Measurements from ENCODE around the gene TPM3.

The TPM3 gene

DNA sequence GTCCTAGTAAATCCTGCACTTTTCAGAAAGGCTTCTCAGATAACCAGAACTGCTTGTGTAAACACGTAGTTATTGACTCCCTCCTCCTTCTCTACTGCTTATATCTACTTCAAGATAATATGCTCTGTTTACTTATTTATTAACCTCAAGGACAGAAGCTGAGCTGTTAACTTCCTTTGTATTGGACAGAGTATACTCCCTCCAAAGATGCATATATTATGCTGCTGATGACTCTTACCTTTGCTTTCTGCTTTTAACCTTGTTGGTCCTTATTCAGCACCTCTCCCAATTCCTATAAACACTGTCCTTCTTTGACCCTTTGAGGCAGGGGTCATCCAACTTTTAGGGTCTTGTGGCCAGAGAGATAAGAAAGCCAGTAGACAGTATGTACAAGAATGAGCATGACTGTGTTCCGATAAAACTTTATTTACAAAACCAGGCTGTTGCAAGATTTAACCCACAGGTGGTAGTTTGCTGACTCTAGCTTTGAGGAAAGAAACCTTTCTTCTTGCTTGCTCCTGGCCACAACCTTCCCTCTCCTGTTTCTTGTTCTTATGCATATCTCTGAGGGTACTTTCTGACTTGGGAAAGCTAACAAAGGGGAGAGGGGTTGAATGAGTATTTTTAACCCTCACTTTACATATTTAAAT is 4.9 kb downstream of the TPM3 start:
- WGBS (ENCODE audit: extremely low coverage, insufficient coverage, insufficient read length), result no CpG with 5 or more reads among the region's 2 CpGs
- no peak overlapping the region for H4K91ac ChIP-seq (ENCODE audit: low read depth, low read length)
- no peak overlapping the region for H3K4me2 ChIP-seq (ENCODE audit: low read length)
- DNase-seq, result no peak
- no peaks in the 10 kb centered on the region for H3K36me3 ChIP-seq (ENCODE audit: control insufficient read depth in 1 of 2, insufficient read depth in 2 of 2, low read length in 2 of 2)
- no peak overlapping the region for H4K12ac ChIP-seq (ENCODE audit: low read depth, low read length)
- no peak overlapping the region for H3K27ac ChIP-seq (ENCODE audit: low read depth, low read length)
- peaks cover 9% of the 10 kb centered on the region for H3K79me2 ChIP-seq (ENCODE audit: control insufficient read depth, insufficient read depth, low read length, poor library complexity)
- no peak overlapping the region for H2AK5ac ChIP-seq (ENCODE audit: low read length)
- peaks cover 0 to 3% of the 10 kb centered on the region in 2 experiments for H3K4me1 ChIP-seq (ENCODE audit: control insufficient read depth in 1 of 2, insufficient read depth in 2 of 2, low read length in 2 of 2)
- H3K4me3 ChIP-seq (ENCODE audit: low read depth, low read length), result no peak overlapping the region
- H2AFZ ChIP-seq (ENCODE audit: insufficient read depth, low read length, poor library complexity), result no peak overlapping the region
- no peak overlapping the region for H3K14ac ChIP-seq (ENCODE audit: low read length)
- no peak overlapping the region for H2BK120ac ChIP-seq (ENCODE audit: insufficient read depth, low read length, poor library complexity)
- no peaks in the 10 kb centered on the region for H3K9me3 ChIP-seq (ENCODE audit: insufficient read depth, low read depth, low read length)
- H2BK5ac ChIP-seq (ENCODE audit: low read depth, low read length, poor library complexity), result no peak overlapping the region
- no peak overlapping the region for H3K4ac ChIP-seq (ENCODE audit: low read depth, low read length)
- H3K79me1 ChIP-seq (ENCODE audit: low read length), result peaks cover 14% of the 10 kb centered on the region
- H2BK12ac ChIP-seq (ENCODE audit: low read length), result no peak overlapping the region
- H3K9ac ChIP-seq (ENCODE audit: low read length), result no peak overlapping the region
- no peak overlapping the region for H3K23ac ChIP-seq (ENCODE audit: low read length)
- H3K27me3 ChIP-seq (ENCODE audit: insufficient read depth, low read length), result no peaks in the 10 kb centered on the region
- H4K8ac ChIP-seq (ENCODE audit: low read depth, low read length), result no peak overlapping the region
- no peak overlapping the region for H3K18ac ChIP-seq (ENCODE audit: low read length)

GRCh38 chr1:154186177-154186576 is 5.7 kb downstream of the TPM3 start:
- peaks cover 0 to 3% of the 10 kb centered on the region in 2 experiments for H3K4me1 ChIP-seq (ENCODE audit: control insufficient read depth in 1 of 2, insufficient read depth in 2 of 2, low read length in 2 of 2)
- H3K9ac ChIP-seq (ENCODE audit: low read length), result no peak overlapping the region
- H3K9me3 ChIP-seq (ENCODE audit: insufficient read depth, low read depth, low read length), result no peaks in the 10 kb centered on the region
- H2AK5ac ChIP-seq (ENCODE audit: low read length), result no peak overlapping the region
- peaks cover 12% of the 10 kb centered on the region for H3K79me2 ChIP-seq (ENCODE audit: control insufficient read depth, insufficient read depth, low read length, poor library complexity)
- H3K4me2 ChIP-seq (ENCODE audit: low read length), result no peak overlapping the region
- H4K91ac ChIP-seq (ENCODE audit: low read depth, low read length), result no peak overlapping the region
- no peak overlapping the region for H3K4me3 ChIP-seq (ENCODE audit: low read depth, low read length)
- H3K27me3 ChIP-seq (ENCODE audit: insufficient read depth, low read length), result no peaks in the 10 kb centered on the region
- no peak overlapping the region for H3K23ac ChIP-seq (ENCODE audit: low read length)
- DNase-seq, result peak in 1 of 2 donors; percentile 54
- no peak overlapping the region for H2BK12ac ChIP-seq (ENCODE audit: low read length)
- H2BK5ac ChIP-seq (ENCODE audit: low read depth, low read length, poor library complexity), result no peak overlapping the region
- no peak overlapping the region for H3K4ac ChIP-seq (ENCODE audit: low read depth, low read length)
- no peak overlapping the region for H2AFZ ChIP-seq (ENCODE audit: insufficient read depth, low read length, poor library complexity)
- H3K18ac ChIP-seq (ENCODE audit: low read length), result no peak overlapping the region
- no peak overlapping the region for H4K8ac ChIP-seq (ENCODE audit: low read depth, low read length)
- no peak overlapping the region for H4K12ac ChIP-seq (ENCODE audit: low read depth, low read length)
- H3K14ac ChIP-seq (ENCODE audit: low read length), result no peak overlapping the region
- peaks cover 15% of the 10 kb centered on the region for H3K79me1 ChIP-seq (ENCODE audit: low read length)
- WGBS (ENCODE audit: extremely low coverage, insufficient coverage, insufficient read length), result no CpG with 5 or more reads among the region's 1 CpG
- no peak overlapping the region for H2BK120ac ChIP-seq (ENCODE audit: insufficient read depth, low read length, poor library complexity)
- no peaks in the 10 kb centered on the region for H3K36me3 ChIP-seq (ENCODE audit: control insufficient read depth in 1 of 2, insufficient read depth in 2 of 2, low read length in 2 of 2)
- H3K27ac ChIP-seq (ENCODE audit: low read depth, low read length), result no peak overlapping the region

DNA sequence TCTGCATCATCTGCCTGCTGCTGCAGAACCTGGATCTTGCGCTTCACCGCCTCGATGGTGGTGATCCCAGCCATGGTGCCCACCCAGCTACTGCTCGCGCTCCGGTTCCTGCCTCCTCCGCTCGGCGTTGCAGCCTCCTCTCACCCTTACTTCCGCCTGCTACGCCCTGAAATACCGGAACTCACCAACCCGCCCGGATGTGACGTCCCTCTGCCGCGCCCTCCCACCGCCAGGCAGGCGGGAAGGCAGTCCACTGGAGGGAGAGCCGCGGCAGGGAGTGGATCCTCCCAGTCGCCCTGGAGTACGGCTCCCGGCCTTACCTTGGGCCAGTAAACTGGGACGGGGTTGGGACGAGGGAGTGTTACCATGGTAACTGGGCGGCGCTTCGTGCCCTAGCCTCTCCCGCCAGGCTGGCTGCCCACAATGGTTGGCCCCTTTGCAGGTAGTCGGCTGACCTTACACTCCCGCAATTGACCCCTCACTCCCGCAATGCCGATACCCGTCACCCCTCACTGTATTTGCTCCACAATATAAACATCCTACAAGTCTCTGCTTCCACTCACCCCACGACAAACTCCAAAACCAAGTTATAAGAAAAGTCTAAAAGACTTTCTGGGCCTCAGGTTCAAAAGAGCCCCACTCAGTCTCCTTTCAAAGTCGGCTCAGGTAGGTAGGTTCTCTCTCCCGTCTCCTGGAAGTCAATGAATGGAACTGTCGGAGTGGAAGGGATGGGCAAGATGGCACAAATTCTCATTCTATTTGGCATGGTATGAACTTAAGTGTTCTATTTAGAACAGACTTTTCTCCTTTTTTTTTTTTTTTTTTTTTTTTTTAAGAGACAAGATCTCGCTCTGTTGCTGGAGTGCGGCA is 8.6 kb downstream of the TPM3 start:
- Histone ChIP-seq H3K4me1 (ENCODE audit: control insufficient read depth in 1 of 2, insufficient read depth in 2 of 2, low read length in 2 of 2) (peaks cover 13 to 15% of the 10 kb centered on the region in 2 experiments), H3K18ac (ENCODE audit: low read length) (peak overlapping the region; percentile 43), H2BK12ac (ENCODE audit: low read length) (no peak overlapping the region), H2BK120ac (ENCODE audit: insufficient read depth, low read length, poor library complexity) (peak overlapping the region; percentile 28), H3K4me2 (ENCODE audit: low read length) (peak overlapping the region; percentile 74), H2AK5ac (ENCODE audit: low read length) (peak overlapping the region; percentile 81), H3K27me3 (ENCODE audit: insufficient read depth, low read length) (no peaks in the 10 kb centered on the region), H3K36me3 (ENCODE audit: control insufficient read depth in 1 of 2, insufficient read depth in 2 of 2, low read length in 2 of 2) (no peaks in the 10 kb centered on the region), H3K14ac (ENCODE audit: low read length) (peak overlapping the region; percentile 75), H3K27ac (ENCODE audit: low read depth, low read length) (peak overlapping the region; percentile 67), H3K4me3 (ENCODE audit: low read depth, low read length) (peak overlapping the region; percentile 99), H3K23ac (ENCODE audit: low read length) (no peak overlapping the region), H3K79me2 (ENCODE audit: control insufficient read depth, insufficient read depth, low read length, poor library complexity) (peaks cover 26% of the 10 kb centered on the region), H3K9ac (ENCODE audit: low read length) (peak overlapping the region; percentile 95), H4K12ac (ENCODE audit: low read depth, low read length) (peak overlapping the region; percentile 65), H2AFZ (ENCODE audit: insufficient read depth, low read length, poor library complexity) (peak overlapping the region; percentile 64), H2BK5ac (ENCODE audit: low read depth, low read length, poor library complexity) (peak overlapping the region; percentile 71), H4K8ac (ENCODE audit: low read depth, low read length) (peak overlapping the region; percentile 77), H3K79me1 (ENCODE audit: low read length) (peaks cover 15% of the 10 kb centered on the region), H3K9me3 (ENCODE audit: insufficient read depth, low read depth, low read length) (no peaks in the 10 kb centered on the region), H3K4ac (ENCODE audit: low read depth, low read length) (peak overlapping the region; percentile 84), H4K91ac (ENCODE audit: low read depth, low read length) (peak overlapping the region; percentile 91)
- WGBS (ENCODE audit: extremely low coverage, insufficient coverage, insufficient read length), result no CpG with 5 or more reads among the region's 41 CpGs
- peak; percentile 99 for DNase-seq

DNA sequence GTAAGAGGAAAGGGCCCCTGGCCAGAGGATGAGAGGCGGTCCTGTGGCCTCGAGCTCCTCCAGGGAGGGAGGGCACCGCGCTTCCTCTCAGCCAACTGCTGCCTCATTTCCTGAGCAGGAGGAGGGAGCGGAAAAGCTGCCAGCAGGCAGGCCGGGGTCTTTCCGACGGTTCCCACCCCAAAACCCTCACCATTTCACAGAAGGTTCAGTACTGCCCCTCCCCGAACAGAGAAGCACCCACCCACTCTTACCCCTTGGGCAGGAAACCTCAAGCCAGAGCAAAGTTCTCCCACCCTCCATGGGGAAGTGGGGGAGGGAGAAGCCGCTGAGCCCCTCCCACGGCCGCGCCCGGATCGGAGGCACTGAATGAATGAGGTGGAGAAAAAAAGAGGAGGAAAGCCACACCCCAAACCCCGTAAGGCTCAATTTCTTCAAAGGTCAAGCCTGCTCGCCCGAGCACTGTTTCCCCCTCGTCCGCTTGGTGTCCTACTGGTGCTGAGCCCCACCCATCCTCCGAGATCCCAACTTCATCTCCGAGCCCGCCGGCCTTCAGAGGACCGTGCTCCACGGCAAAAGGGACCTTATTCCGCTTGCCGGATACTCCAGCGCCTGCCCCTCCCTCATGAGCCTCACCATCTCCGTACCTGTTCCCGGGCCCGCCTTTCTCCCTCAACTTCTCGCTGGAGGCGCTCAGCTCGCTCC is 9.4 kb downstream of the TPM3 start:
- H3K9ac ChIP-seq (ENCODE audit: low read length), result peak overlapping the region; percentile 95
- no peaks in the 10 kb centered on the region for H3K9me3 ChIP-seq (ENCODE audit: insufficient read depth, low read depth, low read length)
- peaks cover 15% of the 10 kb centered on the region for H3K79me1 ChIP-seq (ENCODE audit: low read length)
- H4K12ac ChIP-seq (ENCODE audit: low read depth, low read length), result peak overlapping the region; percentile 65
- H3K4me3 ChIP-seq (ENCODE audit: low read depth, low read length), result peak overlapping the region; percentile 99
- peak overlapping the region; percentile 43 for H3K18ac ChIP-seq (ENCODE audit: low read length)
- H3K23ac ChIP-seq (ENCODE audit: low read length), result no peak overlapping the region
- H3K4me2 ChIP-seq (ENCODE audit: low read length), result peak overlapping the region; percentile 74
- peaks cover 32% of the 10 kb centered on the region for H3K79me2 ChIP-seq (ENCODE audit: control insufficient read depth, insufficient read depth, low read length, poor library complexity)
- H2BK5ac ChIP-seq (ENCODE audit: low read depth, low read length, poor library complexity), result peak overlapping the region; percentile 71
- peak overlapping the region; percentile 81 for H2AK5ac ChIP-seq (ENCODE audit: low read length)
- H3K4me1 ChIP-seq (ENCODE audit: control insufficient read depth in 1 of 2, insufficient read depth in 2 of 2, low read length in 2 of 2), result peaks cover 13 to 18% of the 10 kb centered on the region in 2 experiments
- DNase-seq, result peak; percentile 24 to 53
- peak overlapping the region; percentile 28 for H2BK120ac ChIP-seq (ENCODE audit: insufficient read depth, low read length, poor library complexity)
- peak overlapping the region; percentile 91 for H4K91ac ChIP-seq (ENCODE audit: low read depth, low read length)
- H3K27me3 ChIP-seq (ENCODE audit: insufficient read depth, low read length), result no peaks in the 10 kb centered on the region
- no peak overlapping the region for H2BK12ac ChIP-seq (ENCODE audit: low read length)
- peaks cover 0 to under 1% of the 10 kb centered on the region in 2 experiments for H3K36me3 ChIP-seq (ENCODE audit: control insufficient read depth in 1 of 2, insufficient read depth in 2 of 2, low read length in 2 of 2)
- H3K27ac ChIP-seq (ENCODE audit: low read depth, low read length), result peak overlapping the region; percentile 67
- peak overlapping the region; percentile 77 for H4K8ac ChIP-seq (ENCODE audit: low read depth, low read length)
- H3K14ac ChIP-seq (ENCODE audit: low read length), result peak overlapping the region; percentile 75
- no CpG with 5 or more reads among the region's 35 CpGs for WGBS (ENCODE audit: extremely low coverage, insufficient coverage, insufficient read length)
- H2AFZ ChIP-seq (ENCODE audit: insufficient read depth, low read length, poor library complexity), result peak overlapping the region; percentile 48
- peak overlapping the region; percentile 84 for H3K4ac ChIP-seq (ENCODE audit: low read depth, low read length)
